Left kidney (tissue), 2 donors: ENCODE results near the gene LRRC74B. TPM values are rescaled to one million over a fixed set of nuclear protein-coding genes. Genes with fewer than 3 reads are reported as not detected.
"Not testable (repeated sequence)": the region's sequence is repeated elsewhere in the genome, so short reads cannot be mapped to it uniquely, and the experiment has no call there.

Experiments used
- DNase-seq: peaks from one replicate; pipeline ENCODE4 v3.0.0-alpha.2; 2013
- polyA plus RNA-seq: library from polyadenylated mRNA; unstranded; fragments of 120-200 nt; gene quantifications from one replicate; pipeline ENCODE4 v1.2.1, GENCODE V29; 2013; ENCODE audit not compliant: insufficient read length

The LRRC74B gene
- polyA plus RNA-seq, 1 donor, result 0.27 TPM

DNA sequence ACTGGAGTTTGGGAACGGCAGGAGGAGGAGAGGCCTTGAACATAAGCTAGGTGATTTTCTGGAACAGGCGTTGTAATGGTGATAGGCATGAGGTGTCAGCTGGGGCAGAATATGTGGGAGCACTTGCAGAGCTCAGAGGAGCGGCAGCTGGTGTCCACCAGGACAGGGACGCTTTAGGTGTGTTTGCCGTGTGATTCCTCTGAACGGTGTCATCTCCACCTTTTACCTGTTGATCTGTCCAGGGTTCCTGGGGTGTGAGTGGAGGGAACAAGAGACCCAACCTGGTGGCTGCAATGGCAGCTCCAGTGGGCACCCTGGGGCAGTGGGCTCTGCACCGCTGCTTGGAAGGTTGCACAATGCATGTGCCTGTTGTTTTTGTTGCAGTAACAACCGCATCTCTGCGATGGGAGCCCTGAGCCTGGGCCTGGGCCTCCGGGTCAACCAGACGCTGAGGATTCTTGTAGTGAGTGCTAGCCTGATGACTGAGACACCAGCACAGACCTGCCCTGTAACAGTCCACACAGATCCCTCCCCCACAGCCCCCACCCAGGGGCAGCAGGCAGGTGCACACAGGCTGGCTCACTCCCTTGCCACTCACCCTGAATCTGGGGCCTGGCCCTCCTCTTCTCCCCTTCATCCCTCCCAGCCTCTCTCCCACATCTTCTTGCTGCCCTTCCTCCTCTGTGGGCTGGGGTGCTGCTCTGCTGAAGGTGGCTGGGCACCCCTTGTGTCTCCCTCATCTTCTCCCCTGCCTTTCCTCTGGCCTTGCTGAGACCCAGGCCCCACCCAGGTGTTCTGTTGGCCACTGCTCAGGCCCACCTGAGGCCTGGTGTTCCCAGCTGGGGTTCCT lies 9.2 kb downstream of the LRRC74B start:
- no peak for DNase-seq

GRCh38 chr22:21055564-21055834 lies 9.8 kb downstream of the LRRC74B start:
- DNase-seq, result no peak

GRCh38 chr22:21055880-21056319 lies 10.2 kb downstream of the LRRC74B start:
- DNase-seq, result no peak

GRCh38 chr22:21060363-21060762 lies 14.6 kb downstream of the LRRC74B start:
- not testable (repeated sequence) for DNase-seq

DNA sequence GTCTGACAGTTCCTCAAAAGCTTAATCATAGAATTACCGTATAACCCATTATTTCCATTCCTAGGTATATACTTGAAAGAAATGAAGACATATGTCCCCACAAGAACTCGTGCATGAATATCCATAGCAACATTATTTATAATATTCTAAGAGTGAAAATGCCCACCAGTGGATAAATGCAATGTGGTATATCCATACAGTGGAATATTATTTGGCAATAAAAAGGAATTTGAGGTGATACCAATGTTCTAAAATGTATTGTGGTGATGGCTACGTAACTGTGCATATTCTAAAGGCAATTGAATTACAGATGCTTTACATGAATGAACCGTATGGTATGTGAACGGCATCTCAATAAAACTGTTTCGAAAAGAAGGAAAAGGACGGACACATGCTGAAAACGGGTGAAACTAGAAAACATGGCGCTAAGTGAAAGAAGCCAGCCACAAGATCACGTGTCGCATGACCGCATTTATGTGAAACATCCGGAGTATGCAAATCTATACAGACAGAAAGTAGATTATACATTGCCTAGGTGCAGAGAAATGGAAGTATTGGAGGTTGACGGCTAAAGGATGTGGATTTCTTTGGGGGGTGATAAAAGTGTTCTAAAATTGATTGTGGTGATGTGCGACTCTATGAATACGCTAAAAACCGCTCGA lies 16.0 kb downstream of the LRRC74B start:
- DNase-seq, result not testable (repeated sequence)

DNA sequence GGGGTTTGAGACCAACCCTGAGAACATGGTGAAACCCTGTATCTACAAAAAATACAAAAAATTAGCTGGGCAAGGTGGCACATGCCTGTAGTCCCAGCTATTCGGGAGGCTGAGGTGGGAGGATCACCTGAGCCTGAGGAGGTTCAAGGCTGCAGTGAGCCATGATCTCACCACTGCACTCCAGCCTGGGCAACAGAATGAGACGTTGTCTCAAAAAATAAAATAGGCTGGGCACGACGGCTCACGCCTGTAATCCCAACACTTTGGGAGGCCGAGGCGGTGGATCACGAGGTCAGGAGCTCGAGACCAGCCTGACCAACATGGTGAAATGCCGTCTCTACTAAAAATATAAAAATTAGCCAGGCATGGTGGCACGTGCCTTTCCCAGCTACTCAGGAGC lies 18.7 kb downstream of the LRRC74B start:
- not testable (repeated sequence) for DNase-seq

DNA sequence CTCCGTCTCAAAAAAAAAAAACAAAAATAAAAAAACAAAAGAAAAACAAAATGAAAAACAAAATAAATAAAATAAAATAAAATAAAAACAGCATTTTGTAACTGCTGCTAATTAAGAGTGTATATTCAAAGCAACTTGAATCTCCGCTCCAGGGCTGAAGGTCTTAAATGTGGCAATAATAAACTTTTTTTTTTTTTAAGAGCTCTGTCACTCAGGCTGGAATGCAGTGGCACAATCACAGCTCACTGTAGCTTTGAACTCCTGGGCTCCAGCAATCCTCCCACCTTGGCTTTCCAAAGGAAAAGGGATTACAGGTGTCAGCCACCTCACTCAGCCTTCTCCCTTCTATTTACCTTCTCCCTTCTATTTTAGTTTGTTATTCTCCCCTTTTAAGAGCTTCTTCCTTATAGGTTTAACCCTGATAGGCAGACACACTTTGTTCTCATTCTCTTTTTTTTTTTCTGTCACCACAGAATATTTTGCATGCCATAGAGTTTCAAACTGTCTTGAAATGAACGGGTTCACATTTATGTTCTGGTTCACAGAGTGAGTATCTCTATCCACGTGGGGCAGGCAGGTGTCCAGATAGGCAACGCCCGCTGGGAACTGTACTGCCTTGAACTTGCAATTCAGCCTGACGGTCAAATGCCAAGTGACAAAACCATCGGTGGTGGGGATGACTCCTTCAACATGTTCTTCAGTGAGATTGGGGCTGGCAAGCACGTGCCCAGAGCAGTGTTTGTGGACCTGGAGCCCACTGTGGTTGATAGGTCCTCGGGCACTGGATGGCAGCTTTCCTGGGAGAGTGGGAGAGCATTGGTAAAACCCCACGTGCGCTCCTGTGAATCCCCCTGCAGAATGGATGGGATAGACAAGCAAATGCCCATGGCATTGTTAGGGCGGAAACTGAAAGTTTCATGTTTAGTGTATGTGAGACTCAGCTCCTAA lies 19.4 kb downstream of the LRRC74B start:
- DNase-seq, result no peak

- no peak for DNase-seq
Observed at GRCh38 chr22:21067075-21067900, 21.5 kb downstream of the LRRC74B start.

- no peak for DNase-seq
Observed at GRCh38 chr22:21067901-21068680, 22.3 kb downstream of the LRRC74B start.

DNA sequence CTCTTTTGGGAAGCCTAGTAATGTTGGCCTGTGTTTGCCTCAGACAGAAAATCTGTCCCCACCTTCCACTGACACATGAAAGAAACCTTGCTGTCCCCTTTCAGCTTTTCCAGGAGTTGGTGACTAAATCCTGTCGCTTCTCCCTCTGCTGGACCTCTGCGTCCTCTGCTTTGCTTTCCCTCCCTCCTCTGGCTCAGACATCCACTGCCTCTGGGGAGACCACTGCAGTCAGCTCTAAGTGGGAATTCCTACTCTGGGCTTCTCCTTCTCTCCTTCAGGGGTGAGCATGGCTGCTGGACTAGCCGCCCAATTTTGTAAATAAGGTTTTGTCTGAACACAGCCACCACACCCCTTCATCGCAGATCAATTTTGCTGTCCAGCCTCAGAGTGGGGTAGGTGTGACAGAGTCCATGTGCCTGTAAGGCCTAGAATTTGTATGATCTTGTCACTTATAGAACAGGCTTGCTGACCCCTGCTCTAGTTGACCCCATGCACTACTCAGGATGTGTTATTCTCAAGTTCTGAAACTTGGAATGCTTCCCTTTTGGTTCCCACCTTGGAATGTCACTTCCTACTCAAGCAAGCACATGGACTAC lies 23.0 kb downstream of the LRRC74B start:
- DNase-seq, result no peak

GRCh38 chr22:21069375-21069774 lies 23.6 kb downstream of the LRRC74B start:
- DNase-seq, result no peak

DNA sequence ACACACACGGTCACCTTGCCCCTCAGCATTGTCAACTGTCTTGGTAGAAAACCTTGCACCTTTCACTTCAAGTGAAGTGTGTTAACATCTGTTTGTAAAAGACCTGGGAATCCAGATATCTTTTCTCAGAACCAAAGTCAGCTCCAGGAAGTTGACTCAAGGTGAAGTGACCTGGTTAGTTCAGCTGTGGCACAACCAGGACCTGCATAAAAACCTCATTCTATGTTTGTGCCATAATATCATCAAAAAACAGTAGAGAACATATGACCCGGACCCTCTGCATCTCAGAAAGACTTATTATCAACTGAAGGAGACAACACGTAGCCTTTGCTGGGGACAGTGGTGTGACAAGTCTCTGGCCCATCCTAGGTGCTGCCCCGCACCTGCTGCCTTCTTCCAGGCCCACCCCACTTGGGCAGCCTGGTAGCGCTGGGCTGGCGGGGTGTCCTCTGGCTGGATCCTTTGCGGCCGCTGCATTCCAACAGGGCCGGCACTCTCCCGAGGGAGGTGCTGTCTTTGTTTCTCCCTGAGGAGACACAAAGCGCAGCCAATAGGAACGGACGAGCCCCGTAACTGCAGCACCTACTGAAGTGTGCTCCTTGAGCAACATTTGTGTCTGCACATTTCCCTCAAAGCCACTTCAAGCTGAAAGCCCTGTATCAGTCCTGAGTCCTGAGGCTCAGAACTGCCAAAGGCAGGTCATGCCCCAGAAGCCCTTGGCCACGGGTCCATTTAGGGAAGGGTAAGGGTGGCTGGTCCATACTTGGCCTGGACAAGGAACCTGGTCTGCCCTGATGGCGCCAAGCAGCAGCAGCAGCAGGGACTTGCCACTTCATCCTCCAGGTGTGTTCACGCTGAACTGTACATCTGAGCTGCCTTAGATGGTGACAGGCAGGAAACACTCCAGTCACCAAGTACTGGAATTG lies 25.2 kb downstream of the LRRC74B start:
- no peak for DNase-seq

DNA sequence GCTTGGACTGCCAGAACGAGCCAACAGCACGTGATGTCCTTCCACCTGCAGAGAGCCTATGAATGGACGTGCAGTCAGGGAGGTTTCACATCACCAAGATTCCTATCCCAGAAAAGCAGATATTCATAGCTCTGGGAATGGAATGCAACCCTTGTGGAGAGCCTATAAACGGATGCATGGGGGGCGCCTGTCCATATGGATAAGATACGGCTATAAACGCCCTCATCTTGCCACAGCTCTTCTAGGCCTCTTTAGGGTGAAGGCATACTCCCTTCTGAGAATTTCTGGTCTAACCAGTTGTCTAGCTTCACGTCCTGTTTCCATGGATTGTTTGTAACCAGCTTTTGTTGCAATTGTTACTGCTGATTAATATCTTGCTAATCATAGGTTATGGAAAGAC lies 26.1 kb downstream of the LRRC74B start:
- DNase-seq, result not testable (repeated sequence)

GRCh38 chr22:21073023-21073422 lies 27.3 kb downstream of the LRRC74B start:
- DNase-seq, result no peak

DNA sequence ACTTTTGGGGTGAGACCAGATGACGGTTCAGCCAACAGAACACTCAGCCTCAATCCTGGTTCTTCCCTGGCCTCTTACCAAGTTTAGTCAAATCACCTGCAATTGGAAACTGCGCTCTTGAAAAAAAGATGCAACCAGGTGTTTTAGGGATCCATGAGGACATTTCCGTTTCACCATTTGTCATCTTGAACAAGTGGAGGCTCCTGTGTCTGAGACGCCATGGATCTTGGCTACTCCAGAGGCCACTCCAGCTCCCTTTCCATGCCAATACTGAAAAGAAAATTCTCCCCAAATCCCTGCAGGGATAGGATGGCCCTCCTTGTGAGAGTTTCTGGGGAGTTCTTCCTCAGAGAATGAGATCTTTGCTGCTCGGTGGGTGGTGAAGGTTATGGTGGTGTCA lies 27.7 kb downstream of the LRRC74B start:
- no peak for DNase-seq

- no peak for DNase-seq
Observed at GRCh38 chr22:21074102-21074715, 28.5 kb downstream of the LRRC74B start.

DNA sequence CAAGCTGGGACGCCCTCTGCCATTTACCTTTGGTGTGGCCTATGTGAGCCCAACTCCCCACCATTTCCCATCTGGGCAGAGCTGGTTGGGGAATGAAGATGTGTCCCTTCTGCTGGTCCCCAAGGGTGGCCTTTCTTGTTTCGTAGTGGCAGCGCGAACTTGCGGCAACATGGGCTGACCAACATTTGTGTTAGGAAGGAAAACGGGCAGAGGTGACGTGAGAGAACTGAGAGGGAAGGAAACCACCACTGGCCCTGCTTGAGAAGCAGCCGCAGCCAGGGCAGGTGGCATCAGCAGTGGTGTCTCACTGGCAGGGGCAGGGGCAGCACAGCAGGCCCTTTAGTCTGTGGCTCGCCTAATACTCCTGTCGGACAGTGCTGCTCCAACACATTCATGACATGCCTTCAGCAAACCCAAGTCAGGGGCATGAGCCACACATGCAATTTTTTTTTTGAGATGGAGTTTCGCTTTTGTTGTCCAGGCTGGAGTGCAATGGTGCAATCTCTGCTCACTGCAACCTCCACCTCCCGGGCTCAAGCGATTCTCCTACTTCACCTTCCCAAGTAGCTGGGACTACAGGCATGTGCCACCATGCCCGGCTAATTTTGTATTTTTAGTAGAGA lies 29.9 kb downstream of the LRRC74B start:
- no peak for DNase-seq

- no peak for DNase-seq
Observed at GRCh38 chr22:21076912-21077625, 31.3 kb downstream of the LRRC74B start.
